ENCODE results near the gene WDR35.

GRCh38 chr2:19895535-19895934 is 94.4 kb downstream of the WDR35 start:
- TF ChIP-seq CTCF (IDR thresholded peaks at IDR 0.05) (no peak), EP300 (IDR thresholded peaks at IDR 0.05) (no peak), POLR2A (IDR thresholded peaks at IDR 0.05) (no peak)

Data from tibial nerve (tissue), 4 donors.